Measurements from ENCODE around the gene PCDHGB1. TPM values are rescaled to one million over a fixed set of nuclear protein-coding genes. Genes with fewer than 3 reads are reported as not detected.
"Not testable (repeated sequence)": the region's sequence is repeated elsewhere in the genome, so short reads cannot be mapped to it uniquely, and the experiment has no call there.

PCDHGB1 gene
- total RNA-seq, 1 donor from 2014 or later = 2.3 TPM

- no peak for DNase-seq (ENCODE audit: low spot score, unreplicated experiment)
- no peak for TF ChIP-seq CTCF (IDR thresholded peaks at IDR 0.05; ENCODE audit: unreplicated experiment)
- Mint-ChIP-seq H3K36me3 (ENCODE audit: insufficient read depth) (peaks cover 39% of the 10 kb centered on the region), H3K27ac (peak overlapping the region; percentile 16), H3K4me3 (ENCODE audit: low read depth) (peak overlapping the region; percentile 11), H3K4me1 (ENCODE audit: low read depth) (no peaks in the 10 kb centered on the region), H3K27me3 (no peaks in the 10 kb centered on the region), H3K9me3 (ENCODE audit: low read depth) (peaks cover 58% of the 10 kb centered on the region)
These were observed 38.8 kb downstream of the PCDHGB1 start for GRCh38 chr5:141388661-141389060.

- Mint-ChIP-seq H3K9me3 (ENCODE audit: low read depth) (peaks cover 57% of the 10 kb centered on the region), H3K4me1 (ENCODE audit: low read depth) (no peaks in the 10 kb centered on the region), H3K27me3 (no peaks in the 10 kb centered on the region), H3K36me3 (ENCODE audit: insufficient read depth) (peaks cover 44% of the 10 kb centered on the region), H3K27ac (no peak overlapping the region), H3K4me3 (ENCODE audit: low read depth) (no peak overlapping the region)
- no peak for TF ChIP-seq CTCF (IDR thresholded peaks at IDR 0.05; ENCODE audit: unreplicated experiment)
- no peak for DNase-seq (ENCODE audit: low spot score, unreplicated experiment)
These were observed 39.5 kb downstream of the PCDHGB1 start for GRCh38 chr5:141389153-141390042.

- no peaks in the 10 kb centered on the region for H3K27me3 Mint-ChIP-seq
- no peaks in the 10 kb centered on the region for H3K4me1 Mint-ChIP-seq (ENCODE audit: low read depth)
- peaks cover 52% of the 10 kb centered on the region for H3K9me3 Mint-ChIP-seq (ENCODE audit: low read depth)
- peaks cover 51% of the 10 kb centered on the region for H3K36me3 Mint-ChIP-seq (ENCODE audit: insufficient read depth)
- no peak for DNase-seq (ENCODE audit: low spot score, unreplicated experiment)
- peak within 1 kb of the TSS; percentile 33 for H3K27ac Mint-ChIP-seq
- no peak for TF ChIP-seq CTCF (IDR thresholded peaks at IDR 0.05; ENCODE audit: unreplicated experiment)
- H3K4me3 Mint-ChIP-seq (ENCODE audit: low read depth) = no peak within 1 kb of the TSS
These were observed 42.7 kb downstream of the PCDHGB1 start, which contains the start of gene PCDHGA8 for GRCh38 chr5:141392429-141393198. PCDHGA8 (plus strand) TSS chr5:141392633; CDS start chr5:141392814, 181 bp downstream.

GRCh38 chr5:141393267-141393666 is 43.4 kb downstream of the PCDHGB1 start:
- Mint-ChIP-seq H3K27ac (peak overlapping the region; percentile 33), H3K9me3 (ENCODE audit: low read depth) (peaks cover 52% of the 10 kb centered on the region), H3K36me3 (ENCODE audit: insufficient read depth) (peaks cover 50% of the 10 kb centered on the region), H3K4me3 (ENCODE audit: low read depth) (no peak overlapping the region), H3K27me3 (no peaks in the 10 kb centered on the region), H3K4me1 (ENCODE audit: low read depth) (no peaks in the 10 kb centered on the region)
- TF ChIP-seq CTCF (IDR thresholded peaks at IDR 0.05; ENCODE audit: unreplicated experiment) = no peak
- no peak for DNase-seq (ENCODE audit: low spot score, unreplicated experiment)

- H3K4me1 Mint-ChIP-seq (ENCODE audit: low read depth); H3K27me3 Mint-ChIP-seq; DNase-seq (ENCODE audit: low spot score, unreplicated experiment); H3K4me3 Mint-ChIP-seq (ENCODE audit: low read depth): not testable (repeated sequence)
- H3K27ac Mint-ChIP-seq = peak overlapping the region; percentile 41
- H3K9me3 Mint-ChIP-seq (ENCODE audit: low read depth) = peaks cover 50% of the 10 kb centered on the region
- H3K36me3 Mint-ChIP-seq (ENCODE audit: insufficient read depth) = peaks cover 52% of the 10 kb centered on the region
These were observed 44.7 kb downstream of the PCDHGB1 start for GRCh38 chr5:141394401-141395187.

GRCh38 chr5:141397756-141398551 is 48.1 kb downstream of the PCDHGB1 start, which contains the start of gene PCDHGB5:
PCDHGB5 (plus strand) TSS chr5:141397947; CDS start chr5:141398128, 181 bp downstream.
- Mint-ChIP-seq H3K36me3 (ENCODE audit: insufficient read depth) (peaks cover 43% of the 10 kb centered on the region), H3K9me3 (ENCODE audit: low read depth) (peaks cover 45% of the 10 kb centered on the region)
- H3K27ac Mint-ChIP-seq; H3K27me3 Mint-ChIP-seq; H3K4me1 Mint-ChIP-seq (ENCODE audit: low read depth); DNase-seq (ENCODE audit: low spot score, unreplicated experiment); H3K4me3 Mint-ChIP-seq (ENCODE audit: low read depth): not testable (repeated sequence)
